Fibroblast of skin of back (primary cell): Measurements from ENCODE around the gene NPIPB2. TPM values are rescaled to one million over a fixed set of nuclear protein-coding genes. Genes with fewer than 3 reads are reported as not detected.
"Not testable (repeated sequence)": the region's sequence is repeated elsewhere in the genome, so short reads cannot be mapped to it uniquely, and the experiment has no call there.

Experiments
- DNase-seq: peaks from one replicate; pipeline ENCODE4 v3.0.0-alpha.2; 2013
- polyA plus RNA-seq, 2 experiments: library from polyadenylated mRNA; unstranded; fragments of 120-200 nt; gene quantifications; one replicate each; pipeline ENCODE4 v1.2.1, GENCODE V29; 2013; ENCODE audit not compliant: insufficient read length in 2 of 2

Gene NPIPB2
- polyA plus RNA-seq (2013, experiment 1 of 2; ENCODE audit: insufficient read length) = 3.7 TPM
- 3.3 TPM for polyA plus RNA-seq (2013, experiment 2 of 2; ENCODE audit: insufficient read length)

GRCh38 chr16:11941945-11942344, at the start of gene NPIPB2:
NPIPB2 (minus strand) TSS chr16:11942045; CDS start chr16:11942045, 0 bp downstream.
- DNase-seq = not testable (repeated sequence)

- no peak for DNase-seq
Observed at GRCh38 chr16:11990702-11991390, 49.0 kb upstream of the NPIPB2 start.

GRCh38 chr16:11988258-11988978, 46.6 kb upstream of the NPIPB2 start:
- DNase-seq = no peak

- peak; percentile 6 for DNase-seq
Observed at GRCh38 chr16:11986521-11987057, 44.7 kb upstream of the NPIPB2 start.

GRCh38 chr16:11985250-11985649, 43.4 kb upstream of the NPIPB2 start:
- DNase-seq = no peak

- no peak for DNase-seq
Observed at GRCh38 chr16:11980136-11980844, 38.4 kb upstream of the NPIPB2 start.

GRCh38 chr16:11979013-11979672, 37.3 kb upstream of the NPIPB2 start:
- no peak for DNase-seq

GRCh38 chr16:11978080-11978479, 36.2 kb upstream of the NPIPB2 start:
- no peak for DNase-seq

GRCh38 chr16:11977376-11978041, 35.7 kb upstream of the NPIPB2 start:
- DNase-seq = peak; percentile 85

GRCh38 chr16:11976850-11977375, 35.1 kb upstream of the NPIPB2 start:
- DNase-seq = no peak

- DNase-seq = no peak
Observed at GRCh38 chr16:11973070-11973469, 31.2 kb upstream of the NPIPB2 start.

- DNase-seq = no peak
Observed at GRCh38 chr16:11972128-11972527, 30.3 kb upstream of the NPIPB2 start.

- DNase-seq = not testable (repeated sequence)
Observed at GRCh38 chr16:11970292-11970691, 28.4 kb upstream of the NPIPB2 start.

GRCh38 chr16:11968577-11968976, 26.7 kb upstream of the NPIPB2 start:
- no peak for DNase-seq

- DNase-seq = no peak
Observed at GRCh38 chr16:11967195-11967911, 25.5 kb upstream of the NPIPB2 start.

- no peak for DNase-seq
Observed at GRCh38 chr16:11966173-11966572, 24.3 kb upstream of the NPIPB2 start.

- no peak for DNase-seq
Observed at GRCh38 chr16:11964761-11965551, 23.1 kb upstream of the NPIPB2 start, which contains the start of gene TNFRSF17. TNFRSF17 (plus strand) TSS chr16:11965210; CDS start chr16:11965325, 115 bp downstream.

- no peak for DNase-seq
Observed at GRCh38 chr16:11963706-11964105, 21.9 kb upstream of the NPIPB2 start.

- DNase-seq = not testable (repeated sequence)
Observed at GRCh38 chr16:11962978-11963377, 21.1 kb upstream of the NPIPB2 start.

- DNase-seq = not testable (repeated sequence)
Observed at GRCh38 chr16:11962457-11962856, 20.6 kb upstream of the NPIPB2 start.
